ENCODE measurements around the gene NCK2. TPM values are rescaled to one million over a fixed set of nuclear protein-coding genes. Genes with fewer than 3 reads are reported as not detected.

Gene NCK2
- total RNA-seq, 2 donors from 2014 or later = 36.6 to 42.8 TPM

DNA sequence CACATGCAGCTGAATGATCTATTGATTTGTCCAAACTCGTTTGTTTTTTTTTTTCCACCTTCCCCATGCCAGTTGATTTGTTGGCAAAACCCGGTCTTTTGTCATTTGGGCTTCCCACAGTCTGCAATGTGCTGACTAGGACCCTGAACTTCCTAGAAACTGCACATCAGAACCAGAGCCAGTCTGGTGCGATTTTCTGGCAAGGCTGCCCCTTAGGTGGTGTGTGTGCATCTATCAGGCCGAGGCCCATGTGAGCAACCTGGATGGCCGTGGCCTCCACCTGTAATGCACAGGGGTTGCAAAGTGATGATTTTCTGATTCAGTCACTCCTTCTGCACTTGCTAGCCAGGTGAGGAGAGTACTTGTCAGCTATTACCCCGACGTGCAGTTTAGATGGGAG is 47.8 kb downstream of the NCK2 start:
- Histone ChIP-seq H3K27me3 (no peaks in the 10 kb centered on the region), H3K27ac (no peak overlapping the region), H3K4me1 (peaks cover 44% of the 10 kb centered on the region), H3K36me3 (replicated peaks in 1 of 2; ENCODE audit: insufficient read depth in 1 of 2, low read depth in 2 of 2) (no peaks in the 10 kb centered on the region), H3K4me3 (no peak overlapping the region), H3K9me3 (no peaks in the 10 kb centered on the region)
- no peak for TF ChIP-seq POLR2A (IDR thresholded peaks at IDR 0.05)
- TF ChIP-seq, protein P1, sequence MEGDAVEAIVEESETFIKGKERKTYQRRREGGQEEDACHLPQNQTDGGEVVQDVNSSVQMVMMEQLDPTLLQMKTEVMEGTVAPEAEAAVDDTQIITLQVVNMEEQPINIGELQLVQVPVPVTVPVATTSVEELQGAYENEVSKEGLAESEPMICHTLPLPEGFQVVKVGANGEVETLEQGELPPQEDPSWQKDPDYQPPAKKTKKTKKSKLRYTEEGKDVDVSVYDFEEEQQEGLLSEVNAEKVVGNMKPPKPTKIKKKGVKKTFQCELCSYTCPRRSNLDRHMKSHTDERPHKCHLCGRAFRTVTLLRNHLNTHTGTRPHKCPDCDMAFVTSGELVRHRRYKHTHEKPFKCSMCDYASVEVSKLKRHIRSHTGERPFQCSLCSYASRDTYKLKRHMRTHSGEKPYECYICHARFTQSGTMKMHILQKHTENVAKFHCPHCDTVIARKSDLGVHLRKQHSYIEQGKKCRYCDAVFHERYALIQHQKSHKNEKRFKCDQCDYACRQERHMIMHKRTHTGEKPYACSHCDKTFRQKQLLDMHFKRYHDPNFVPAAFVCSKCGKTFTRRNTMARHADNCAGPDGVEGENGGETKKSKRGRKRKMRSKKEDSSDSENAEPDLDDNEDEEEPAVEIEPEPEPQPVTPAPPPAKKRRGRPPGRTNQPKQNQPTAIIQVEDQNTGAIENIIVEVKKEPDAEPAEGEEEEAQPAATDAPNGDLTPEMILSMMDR (IDR thresholded peaks at IDR 0.05) = no peak
- intact Hi-C loops (cut with DNase I) = no loop called here
- DNase-seq = no peak
- ATAC-seq = no peak
- 69 to 70% methylated on average over 7 of the region's 7 CpGs for WGBS, 2 donors

DNA sequence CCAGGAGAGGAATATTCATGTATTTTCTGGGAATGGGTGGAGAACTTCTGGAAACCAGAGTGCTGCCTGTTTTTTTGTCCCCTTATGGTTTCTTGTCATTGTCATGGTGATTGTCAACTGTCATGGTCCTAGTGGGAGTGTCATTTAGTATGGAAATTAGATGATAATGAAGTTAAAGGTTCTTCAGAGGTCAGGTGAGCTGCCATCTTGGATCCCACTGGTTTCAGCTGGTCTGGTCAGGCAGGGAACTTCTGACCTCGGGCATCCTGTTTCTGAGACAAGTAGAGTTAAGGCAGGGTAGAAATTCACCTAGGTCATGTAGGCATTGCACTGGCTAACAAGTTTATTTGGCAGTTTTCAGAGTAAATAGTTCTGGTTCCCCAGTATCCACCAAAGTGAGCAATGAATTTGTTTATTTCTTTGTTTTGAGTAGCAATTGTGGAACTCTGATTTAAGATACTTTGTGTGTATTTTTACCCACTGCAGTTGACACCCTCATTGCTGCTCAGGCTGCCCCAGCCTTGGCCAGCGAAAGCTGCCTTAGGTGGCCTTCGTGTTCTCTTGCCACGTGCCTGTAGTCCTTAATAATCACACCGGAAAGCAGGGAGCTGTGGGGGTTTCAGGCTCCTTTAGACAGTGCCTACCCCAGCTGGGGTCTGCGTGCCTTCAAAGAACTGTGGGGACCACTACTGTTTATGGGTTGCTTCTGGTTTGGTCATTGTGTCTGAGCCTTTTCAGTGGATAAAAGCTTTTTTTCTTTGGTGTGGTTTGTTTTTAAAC is 48.7 kb downstream of the NCK2 start:
- TF ChIP-seq, protein P1 (IDR thresholded peaks at IDR 0.05) = no peak
- TF ChIP-seq POLR2A (IDR thresholded peaks at IDR 0.05) = no peak
- no peaks in the 10 kb centered on the region for H3K27me3 ChIP-seq
- intact Hi-C loops (cut with DNase I) = no loop called here
- no peak overlapping the region for H3K27ac ChIP-seq
- H3K36me3 ChIP-seq (replicated peaks in 1 of 2; ENCODE audit: insufficient read depth in 1 of 2, low read depth in 2 of 2) = no peaks in the 10 kb centered on the region
- H3K9me3 ChIP-seq = no peaks in the 10 kb centered on the region
- no peak for ATAC-seq
- WGBS, 2 donors = 92% methylated on average over 6 of the region's 6 CpGs
- peaks cover 52% of the 10 kb centered on the region for H3K4me1 ChIP-seq
- H3K4me3 ChIP-seq = no peak overlapping the region
- no peak for DNase-seq

DNA sequence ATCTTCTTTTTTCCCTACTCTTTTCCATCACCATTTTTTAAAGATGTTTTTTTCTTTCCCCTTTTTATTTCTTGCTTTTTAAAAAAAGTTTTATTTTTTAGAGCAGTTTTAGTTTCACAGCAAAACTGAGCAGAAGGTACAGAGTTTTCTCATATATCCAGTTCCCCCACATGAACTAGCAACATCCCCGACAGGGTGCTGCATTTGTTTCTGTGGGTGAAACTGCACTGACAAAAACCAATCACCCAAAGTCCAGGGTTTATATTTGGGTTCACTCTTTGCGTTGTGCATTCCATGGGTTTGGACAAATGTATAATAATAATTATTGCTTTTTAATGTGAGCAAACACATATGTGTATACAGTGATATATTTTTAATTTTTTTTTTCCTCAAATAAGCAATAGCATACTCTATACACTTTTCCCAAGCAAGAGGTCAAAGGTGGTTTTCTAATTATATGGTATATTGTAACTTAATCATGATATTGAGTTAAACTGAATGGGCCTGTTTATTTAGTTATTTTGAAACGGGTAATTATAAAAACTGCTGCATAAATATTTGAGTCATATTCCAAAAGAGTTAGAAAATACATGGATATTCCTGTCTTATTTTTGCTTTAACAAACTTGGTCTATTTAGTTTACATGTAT is 50.3 kb downstream of the NCK2 start:
- H3K27ac ChIP-seq = no peak overlapping the region

DNA sequence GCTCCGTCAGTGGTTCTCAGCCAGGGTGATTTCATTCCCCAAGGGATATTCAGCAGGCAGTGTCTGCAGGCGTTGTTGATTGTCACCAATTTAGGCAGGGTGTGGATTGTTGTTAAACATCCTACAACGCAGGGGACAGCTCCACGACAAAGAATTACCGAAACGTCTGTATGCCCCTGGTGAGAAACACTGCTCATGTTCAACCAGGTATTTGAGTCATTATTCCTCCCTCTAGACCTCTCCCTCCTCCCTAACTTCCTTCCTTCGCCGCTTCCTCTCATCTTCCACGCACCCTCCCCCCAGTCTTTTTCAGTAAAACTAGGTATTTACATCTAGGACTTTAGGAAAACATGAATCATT is 50.8 kb downstream of the NCK2 start:
- no peaks in the 10 kb centered on the region for H3K9me3 ChIP-seq
- intact Hi-C loops (cut with DNase I) = no loop called here
- TF ChIP-seq, protein P1 (IDR thresholded peaks at IDR 0.05) = no peak
- no peak for TF ChIP-seq POLR2A (IDR thresholded peaks at IDR 0.05)
- H3K36me3 ChIP-seq (replicated peaks in 1 of 2; ENCODE audit: insufficient read depth in 1 of 2, low read depth in 2 of 2) = no peaks in the 10 kb centered on the region
- 58 to 59% methylated on average over 9 of the region's 9 CpGs for WGBS, 2 donors
- no peak for DNase-seq
- no peak overlapping the region for H3K27ac ChIP-seq
- ATAC-seq = no peak
- no peaks in the 10 kb centered on the region for H3K27me3 ChIP-seq
- peaks cover 45% of the 10 kb centered on the region for H3K4me1 ChIP-seq
- no peak overlapping the region for H3K4me3 ChIP-seq

More for the DNA sequence above, 50.3 kb downstream of the NCK2 start:
- Histone ChIP-seq H3K9me3 (no peaks in the 10 kb centered on the region), H3K36me3 (replicated peaks in 1 of 2; ENCODE audit: insufficient read depth in 1 of 2, low read depth in 2 of 2) (no peaks in the 10 kb centered on the region), H3K4me1 (peaks cover 46% of the 10 kb centered on the region), H3K4me3 (no peak overlapping the region), H3K27me3 (no peaks in the 10 kb centered on the region)
- ATAC-seq = no peak
- TF ChIP-seq, protein P1 (IDR thresholded peaks at IDR 0.05) = no peak
- no peak for TF ChIP-seq POLR2A (IDR thresholded peaks at IDR 0.05)
- no peak for DNase-seq
- WGBS, 2 donors = 73 to 74% methylated on average over 3 of the region's 3 CpGs
- intact Hi-C loops (cut with DNase I) = no loop called here

Measured in body of pancreas (tissue), 4 donors.